Esophagus squamous epithelium (tissue), 5 donors: ENCODE data around the gene ROPN1L. TPM values are rescaled to one million over a fixed set of nuclear protein-coding genes. Genes with fewer than 3 reads are reported as not detected.
A peak's percentile ranks its signal among the peaks of the same experiment; 100 is the strongest.

Source experiments
- DNase-seq: peaks from one replicate; lab custom pipeline; 2025; lab: John Stamatoyannopoulos, UW
- H3K27ac ChIP-seq, 4 donors: fragments of 200-600 bp; sonication (generic); one replicate each; pipeline ENCODE4 v1.5.1; 2016 to 2019; ENCODE audit warnings: mild to moderate bottlenecking in 1 of 4
- H3K27me3 ChIP-seq, 4 donors: fragments of 200-600 bp; sonication (generic); 1 replicate in 3 of 4; 2 replicates in 1 of 4; pipeline versions ENCODE4 v1.5.1 to v1.6.0; 2017 to 2021; ENCODE audit warnings: antibody characterized with exemption in 1 of 4
- H3K36me3 ChIP-seq, 3 donors: fragments of 200-600 bp; sonication (generic); one replicate each; pipeline ENCODE4 v1.5.1; 2016 to 2019
- H3K4me1 ChIP-seq, 3 donors: fragments of 200-600 bp; sonication (generic); one replicate each; pipeline ENCODE4 v1.5.1; 2017 to 2019
- H3K4me3 ChIP-seq, 4 donors: fragments of 200-600 bp; sonication (generic); 1 replicate in 3 of 4; 2 replicates in 1 of 4; pipeline ENCODE4 v1.5.1; 2016 to 2019; ENCODE audit warnings: mild to moderate bottlenecking in 2 of 4, moderate library complexity in 1 of 4
- H3K9me3 ChIP-seq, 3 donors: fragments of 200-600 bp; sonication (generic); one replicate each; pipeline ENCODE4 v1.5.1; 2016 to 2019
- POLR2A ChIP-seq, 4 donors: fragments of 450-650 bp; IDR thresholded peaks; one replicate each; pipeline ENCODE4 v1.6.1; 2017; ENCODE audit warnings: antibody characterized with exemption in 4 of 4, mild to moderate bottlenecking in 4 of 4, moderate library complexity in 3 of 4
- WGBS, 2 donors: methylation state at CpG; one replicate each; pipeline ENCODE4 v1.1.5; 2018; 5-methylcytosine and 5-hydroxymethylcytosine counted together
- intact Hi-C: fragments of 100-400 bp; cut with DNase I; formaldehyde crosslinking; loops from one replicate; pipeline ENCODE4 v1.15.0; 2022
- total RNA-seq, 4 donors: library from RNA; depleted of rRNA; stranded (reverse); fragments of >200 nt; gene quantifications; one replicate each; pipeline ENCODE4 v1.1.0, GENCODE V29; 2016
- TF ChIP-seq, protein P1 (sequence below), 6 experiments: fragments of 450-650 bp in 4 of 6; fragments of 200-600 bp in 2 of 6; sonication (generic) in 2 of 6; IDR thresholded peaks; one replicate each; pipeline ENCODE4 v1.5.1; 2016 to 2019; ENCODE audit warnings: antibody characterized with exemption in 6 of 6, mild to moderate bottlenecking in 4 of 6, moderate library complexity in 4 of 6
- donor health status: DM: yes; HTN: yes; CAD: no.

ROPN1L gene
- total RNA-seq, 4 donors from 2014 or later: 0.38 TPM; not detected in 3

DNA sequence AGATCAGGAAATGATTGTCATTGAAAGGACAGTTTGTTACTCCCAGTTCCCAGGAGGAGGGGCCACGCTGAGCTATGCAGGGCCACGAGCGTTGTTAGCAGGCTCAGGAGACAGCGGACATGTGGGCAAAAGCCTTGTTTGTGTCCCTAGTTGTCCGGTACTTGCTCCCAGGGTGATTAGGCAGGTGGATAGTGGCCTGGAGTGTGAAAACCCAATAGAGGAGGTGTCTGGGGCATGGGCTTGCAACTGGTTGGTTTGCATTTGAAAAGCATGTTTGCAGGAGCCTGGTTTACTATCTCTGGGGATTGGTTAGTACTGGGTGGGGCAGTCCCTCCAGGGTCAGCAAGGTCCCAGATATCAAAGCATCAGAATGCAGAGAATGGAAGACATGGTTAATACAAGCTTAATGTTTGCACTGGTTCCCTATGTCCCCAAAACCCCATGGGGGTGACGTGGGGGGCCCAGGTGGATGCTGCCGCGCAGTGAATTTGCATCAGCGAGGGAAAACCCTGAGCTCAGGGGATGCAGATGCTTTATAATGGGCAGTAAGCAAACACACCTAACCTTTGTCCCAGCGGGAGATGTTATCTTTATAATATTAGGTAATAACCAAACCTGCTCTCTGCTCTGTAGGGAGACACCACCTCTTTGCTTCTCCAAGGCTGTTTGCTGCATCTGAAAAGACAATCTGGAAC is 39.7 kb downstream of the ROPN1L start:
- Histone ChIP-seq H3K36me3 (no peaks in the 10 kb centered on the region), H3K27ac (no peak overlapping the region), H3K9me3 (no peaks in the 10 kb centered on the region), H3K4me3 (no peak overlapping the region), H3K4me1 (peaks cover 0 to 14% (median 0%) of the 10 kb centered on the region in 3 donors), H3K27me3 (no peaks in the 10 kb centered on the region)
- intact Hi-C loops: no loop called here
- 81 to 84% methylated on average over 6 to 8 of the region's 10 CpGs for WGBS, 2 donors
- TF ChIP-seq POLR2A (IDR thresholded peaks at IDR 0.05): no peak
- TF ChIP-seq, protein P1, sequence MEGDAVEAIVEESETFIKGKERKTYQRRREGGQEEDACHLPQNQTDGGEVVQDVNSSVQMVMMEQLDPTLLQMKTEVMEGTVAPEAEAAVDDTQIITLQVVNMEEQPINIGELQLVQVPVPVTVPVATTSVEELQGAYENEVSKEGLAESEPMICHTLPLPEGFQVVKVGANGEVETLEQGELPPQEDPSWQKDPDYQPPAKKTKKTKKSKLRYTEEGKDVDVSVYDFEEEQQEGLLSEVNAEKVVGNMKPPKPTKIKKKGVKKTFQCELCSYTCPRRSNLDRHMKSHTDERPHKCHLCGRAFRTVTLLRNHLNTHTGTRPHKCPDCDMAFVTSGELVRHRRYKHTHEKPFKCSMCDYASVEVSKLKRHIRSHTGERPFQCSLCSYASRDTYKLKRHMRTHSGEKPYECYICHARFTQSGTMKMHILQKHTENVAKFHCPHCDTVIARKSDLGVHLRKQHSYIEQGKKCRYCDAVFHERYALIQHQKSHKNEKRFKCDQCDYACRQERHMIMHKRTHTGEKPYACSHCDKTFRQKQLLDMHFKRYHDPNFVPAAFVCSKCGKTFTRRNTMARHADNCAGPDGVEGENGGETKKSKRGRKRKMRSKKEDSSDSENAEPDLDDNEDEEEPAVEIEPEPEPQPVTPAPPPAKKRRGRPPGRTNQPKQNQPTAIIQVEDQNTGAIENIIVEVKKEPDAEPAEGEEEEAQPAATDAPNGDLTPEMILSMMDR (IDR thresholded peaks at IDR 0.05): no peak
- no peak for DNase-seq

DNA sequence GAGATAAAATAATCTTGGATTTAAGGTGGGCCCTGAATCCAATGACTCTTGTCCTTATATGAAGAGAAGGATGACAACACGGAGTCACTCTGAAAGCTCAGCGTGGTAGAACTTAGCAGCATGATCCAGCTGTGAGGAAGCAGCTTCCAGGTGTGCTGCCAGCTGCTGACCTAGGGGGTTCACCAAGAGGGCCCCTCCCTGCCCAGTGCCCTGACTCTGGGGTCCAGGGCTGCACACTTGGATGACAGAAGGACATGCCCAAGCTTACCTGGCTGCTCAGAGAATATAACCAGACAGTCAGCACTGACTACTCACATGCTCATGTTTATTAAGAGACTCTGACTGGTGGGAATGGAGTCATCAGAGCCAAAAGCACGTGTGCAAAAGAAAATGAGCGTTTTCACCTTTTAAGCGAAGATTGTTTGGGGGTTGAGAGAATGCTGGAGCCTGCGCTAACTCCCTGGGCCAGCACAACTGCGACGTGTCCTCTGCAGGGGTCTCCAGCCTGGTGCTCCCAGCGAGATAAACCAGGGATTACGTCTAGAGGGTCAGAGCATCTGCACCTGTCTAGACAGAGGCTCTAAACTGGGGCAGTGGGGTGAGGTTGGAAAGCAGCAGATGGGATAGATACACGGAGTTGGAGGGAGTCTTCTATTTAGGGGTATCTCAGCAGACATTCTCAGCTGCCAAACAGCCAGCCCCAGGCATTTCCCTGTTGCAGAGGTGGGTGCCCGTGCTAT is 41.3 kb downstream of the ROPN1L start:
- TF ChIP-seq POLR2A (IDR thresholded peaks at IDR 0.05): no peak
- TF ChIP-seq, protein P1 (IDR thresholded peaks at IDR 0.05): no peak
- Histone ChIP-seq H3K4me3 (no peak overlapping the region), H3K27me3 (no peaks in the 10 kb centered on the region), H3K4me1 (peaks cover 0 to 14% (median 0%) of the 10 kb centered on the region in 3 donors), H3K9me3 (no peaks in the 10 kb centered on the region), H3K27ac (no peak overlapping the region), H3K36me3 (no peaks in the 10 kb centered on the region)
- 83% methylated on average over 12 of the region's 12 CpGs for WGBS, 2 donors
- intact Hi-C loops: no loop called here
- DNase-seq: no peak

DNA sequence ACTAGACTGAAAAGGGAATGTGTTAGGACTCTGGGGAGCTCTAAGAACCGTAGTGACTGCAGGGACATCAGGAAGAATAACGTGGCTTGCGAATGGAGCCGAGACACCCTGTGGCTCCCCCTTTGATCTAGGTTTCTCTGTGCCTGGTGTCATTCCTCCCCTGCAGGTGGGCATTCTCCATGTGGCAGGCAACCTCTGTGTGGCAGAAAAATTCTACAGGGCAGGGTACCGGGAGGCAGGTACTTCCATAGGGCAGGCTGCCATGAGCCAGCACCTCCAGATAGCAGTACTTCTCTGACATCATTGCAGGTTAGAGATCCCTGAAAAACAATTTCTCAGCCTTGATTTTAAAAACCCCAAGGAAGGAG is 43.1 kb downstream of the ROPN1L start:
- DNase-seq: no peak
- Histone ChIP-seq H3K27me3 (no peaks in the 10 kb centered on the region), H3K4me3 (no peak overlapping the region), H3K9me3 (no peaks in the 10 kb centered on the region), H3K36me3 (no peaks in the 10 kb centered on the region), H3K4me1 (peaks cover 0 to 6% (median 3%) of the 10 kb centered on the region in 3 donors), H3K27ac (peak overlapping the region in 2 of 4 donors; percentile 15 to 67)
- 80 to 90% methylated on average over 5 of the region's 5 CpGs for WGBS, 2 donors
- intact Hi-C loops: no loop called here
- TF ChIP-seq, protein P1 (IDR thresholded peaks at IDR 0.05): no peak
- no peak for TF ChIP-seq POLR2A (IDR thresholded peaks at IDR 0.05)

- DNase-seq: no peak
- Histone ChIP-seq H3K27me3 (no peaks in the 10 kb centered on the region), H3K27ac (peak overlapping the region in 2 of 4 donors; percentile 15 to 67), H3K4me3 (no peak overlapping the region), H3K4me1 (peaks cover 0 to 7% (median 6%) of the 10 kb centered on the region in 3 donors), H3K9me3 (no peaks in the 10 kb centered on the region), H3K36me3 (no peaks in the 10 kb centered on the region)
- intact Hi-C loops: no loop called here
- no peak for TF ChIP-seq POLR2A (IDR thresholded peaks at IDR 0.05)
- TF ChIP-seq, protein P1 (IDR thresholded peaks at IDR 0.05): no peak
- WGBS, 2 donors: 52 to 55% methylated on average over 9 to 13 of the region's 14 CpGs
Observed at GRCh38 chr5:10485142-10485795, 43.6 kb downstream of the ROPN1L start.
